GM19452 (cell line): ENCODE results near the gene KCTD18.

Experiments used
- ATAC-seq: cut with Tn5 transposase; IDR thresholded peaks from one replicate; pipeline ENCODE4 v1.9.1; 2021; ENCODE audit not compliant: unreplicated experiment

KCTD18 gene

GRCh38 chr2:200488169-200488568, 21.7 kb downstream of the KCTD18 start:
- no peak for ATAC-seq

GRCh38 chr2:200486529-200486928, 23.3 kb downstream of the KCTD18 start:
- no peak for ATAC-seq

GRCh38 chr2:200484934-200485333, 24.9 kb downstream of the KCTD18 start:
- no peak for ATAC-seq

GRCh38 chr2:200483729-200484198, 26.1 kb downstream of the KCTD18 start:
- ATAC-seq: peak; percentile 58

- peak; percentile 66 for ATAC-seq
These were observed 27.7 kb downstream of the KCTD18 start for GRCh38 chr2:200482194-200482593.

- no peak for ATAC-seq
These were observed 30.1 kb downstream of the KCTD18 start for GRCh38 chr2:200479692-200480265.

- ATAC-seq: no peak
These were observed 32.2 kb downstream of the KCTD18 start for GRCh38 chr2:200477667-200478131.

GRCh38 chr2:200476836-200477235, 33.0 kb downstream of the KCTD18 start:
- ATAC-seq: no peak

GRCh38 chr2:200475795-200476194, 34.1 kb downstream of the KCTD18 start:
- ATAC-seq: no peak

GRCh38 chr2:200472853-200473464, 36.9 kb downstream of the KCTD18 start:
- ATAC-seq: no peak

- peak; percentile 11 for ATAC-seq
These were observed 37.8 kb downstream of the KCTD18 start for GRCh38 chr2:200471928-200472645.

GRCh38 chr2:200471324-200471848, 38.5 kb downstream of the KCTD18 start:
- peak; percentile 80 for ATAC-seq

- ATAC-seq: no peak
These were observed 39.6 kb downstream of the KCTD18 start for GRCh38 chr2:200470230-200470629.

- ATAC-seq: no peak
These were observed 40.1 kb downstream of the KCTD18 start for GRCh38 chr2:200469708-200470211.

- ATAC-seq: no peak
These were observed 41.8 kb downstream of the KCTD18 start for GRCh38 chr2:200467806-200468681.

GRCh38 chr2:200466425-200467418, 43.1 kb downstream of the KCTD18 start:
- no peak for ATAC-seq

- no peak for ATAC-seq
These were observed 46.4 kb downstream of the KCTD18 start for GRCh38 chr2:200463452-200463851.

- ATAC-seq: no peak
These were observed 47.8 kb downstream of the KCTD18 start for GRCh38 chr2:200461846-200462710.
